A673 (cell line): ENCODE data around the gene RPUSD2.

Experiments used
- EZH2 ChIP-seq: fragments of 200-600 bp; sonication (generic); IDR thresholded peaks from 2 replicates; pipeline ENCODE4 v1.6.1; 2017; ENCODE audit warnings: borderline replicate concordance, low read depth, mild to moderate bottlenecking, mixed read lengths, antibody characterized with exemption, low read length; ENCODE audit not compliant: poor library complexity, severe bottlenecking
- TF ChIP-seq, protein P1 (sequence below): fragments of 300-800, 200-600 bp; sonication (generic); conservative IDR thresholded peaks from 2 replicates; pipeline ENCODE4 v1.5.1; 2017; ENCODE audit warnings: low read depth, mild to moderate bottlenecking, antibody characterized with exemption, low read length, moderate library complexity, mixed read lengths

- TF ChIP-seq, protein P1, sequence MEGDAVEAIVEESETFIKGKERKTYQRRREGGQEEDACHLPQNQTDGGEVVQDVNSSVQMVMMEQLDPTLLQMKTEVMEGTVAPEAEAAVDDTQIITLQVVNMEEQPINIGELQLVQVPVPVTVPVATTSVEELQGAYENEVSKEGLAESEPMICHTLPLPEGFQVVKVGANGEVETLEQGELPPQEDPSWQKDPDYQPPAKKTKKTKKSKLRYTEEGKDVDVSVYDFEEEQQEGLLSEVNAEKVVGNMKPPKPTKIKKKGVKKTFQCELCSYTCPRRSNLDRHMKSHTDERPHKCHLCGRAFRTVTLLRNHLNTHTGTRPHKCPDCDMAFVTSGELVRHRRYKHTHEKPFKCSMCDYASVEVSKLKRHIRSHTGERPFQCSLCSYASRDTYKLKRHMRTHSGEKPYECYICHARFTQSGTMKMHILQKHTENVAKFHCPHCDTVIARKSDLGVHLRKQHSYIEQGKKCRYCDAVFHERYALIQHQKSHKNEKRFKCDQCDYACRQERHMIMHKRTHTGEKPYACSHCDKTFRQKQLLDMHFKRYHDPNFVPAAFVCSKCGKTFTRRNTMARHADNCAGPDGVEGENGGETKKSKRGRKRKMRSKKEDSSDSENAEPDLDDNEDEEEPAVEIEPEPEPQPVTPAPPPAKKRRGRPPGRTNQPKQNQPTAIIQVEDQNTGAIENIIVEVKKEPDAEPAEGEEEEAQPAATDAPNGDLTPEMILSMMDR: no peak
- no peak for TF ChIP-seq EZH2
Measured at GRCh38 chr15:40594429-40594836, 25.3 kb downstream of the RPUSD2 start.
